Measurements from ENCODE around the gene HAND1.

The HAND1 gene

GRCh38 chr5:154446195-154447088, 31.6 kb downstream of the HAND1 start:
- no peaks in the 10 kb centered on the region for H3K9me3 ChIP-seq (ENCODE audit: severe bottlenecking)
- TF ChIP-seq, protein P1, sequence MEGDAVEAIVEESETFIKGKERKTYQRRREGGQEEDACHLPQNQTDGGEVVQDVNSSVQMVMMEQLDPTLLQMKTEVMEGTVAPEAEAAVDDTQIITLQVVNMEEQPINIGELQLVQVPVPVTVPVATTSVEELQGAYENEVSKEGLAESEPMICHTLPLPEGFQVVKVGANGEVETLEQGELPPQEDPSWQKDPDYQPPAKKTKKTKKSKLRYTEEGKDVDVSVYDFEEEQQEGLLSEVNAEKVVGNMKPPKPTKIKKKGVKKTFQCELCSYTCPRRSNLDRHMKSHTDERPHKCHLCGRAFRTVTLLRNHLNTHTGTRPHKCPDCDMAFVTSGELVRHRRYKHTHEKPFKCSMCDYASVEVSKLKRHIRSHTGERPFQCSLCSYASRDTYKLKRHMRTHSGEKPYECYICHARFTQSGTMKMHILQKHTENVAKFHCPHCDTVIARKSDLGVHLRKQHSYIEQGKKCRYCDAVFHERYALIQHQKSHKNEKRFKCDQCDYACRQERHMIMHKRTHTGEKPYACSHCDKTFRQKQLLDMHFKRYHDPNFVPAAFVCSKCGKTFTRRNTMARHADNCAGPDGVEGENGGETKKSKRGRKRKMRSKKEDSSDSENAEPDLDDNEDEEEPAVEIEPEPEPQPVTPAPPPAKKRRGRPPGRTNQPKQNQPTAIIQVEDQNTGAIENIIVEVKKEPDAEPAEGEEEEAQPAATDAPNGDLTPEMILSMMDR (IDR thresholded peaks at IDR 0.05; ENCODE audit: low read depth, low read length), result no peak
- peaks cover 11% of the 10 kb centered on the region for H3K36me3 ChIP-seq
- H3K27me3 ChIP-seq (ENCODE audit: insufficient read depth, low read depth, severe bottlenecking), result no peaks in the 10 kb centered on the region
- peak overlapping the region; percentile 65 for H3K27ac ChIP-seq
- DNase-seq, result peak; percentile 40
- H3K4me3 ChIP-seq (ENCODE audit: low read depth, low read length), result peak overlapping the region; percentile 80

DNA sequence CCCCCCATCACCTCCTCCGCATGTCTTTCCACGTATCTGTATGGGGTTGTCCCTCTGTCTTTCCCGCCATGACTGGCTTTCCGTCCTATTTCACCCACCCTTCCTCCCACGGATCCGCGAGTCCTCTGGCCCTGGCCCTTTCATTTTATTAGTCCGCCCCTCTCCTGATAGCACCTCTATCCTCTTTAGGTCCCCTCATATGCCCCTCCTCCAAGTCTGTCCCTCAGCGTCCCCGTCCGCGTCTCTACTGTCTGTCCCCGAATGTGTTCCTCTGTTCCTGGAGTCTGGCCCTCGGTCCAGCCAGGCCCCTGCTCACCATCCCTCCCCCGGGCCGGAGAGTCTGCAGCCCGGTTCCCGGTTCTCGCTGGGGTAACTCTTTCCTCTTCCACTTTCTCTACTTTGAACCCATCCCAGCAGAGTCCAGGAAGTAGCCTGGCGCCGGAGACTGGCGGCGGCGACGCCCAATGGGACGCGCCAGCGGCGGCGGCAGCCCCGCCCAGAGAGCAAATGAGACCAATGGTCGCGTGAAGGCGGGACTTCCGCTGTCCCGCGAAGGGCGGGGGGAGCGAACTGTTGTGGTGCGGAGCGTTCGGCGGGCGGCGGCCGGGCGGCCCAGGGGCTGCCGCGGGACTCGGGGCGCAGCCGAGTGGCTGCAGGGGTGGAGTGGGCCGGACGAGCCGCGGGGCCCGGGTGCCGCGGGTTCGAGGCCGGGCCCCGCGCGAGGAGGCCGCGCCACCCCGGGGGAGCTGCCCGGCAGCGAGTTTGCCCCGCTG, 32.4 kb downstream of the HAND1 start, which contains the start of gene SAP30L:
SAP30L (plus strand) TSS at position 576 of the 773 bp plus-strand sequence. CDS start 608 bp downstream, outside the sequence.
- Histone ChIP-seq H3K27me3 (ENCODE audit: insufficient read depth, low read depth, severe bottlenecking) (no peaks in the 10 kb centered on the region), H3K4me3 (ENCODE audit: low read depth, low read length) (peak within 1 kb of the TSS; percentile 80), H3K36me3 (peaks cover 11% of the 10 kb centered on the region), H3K27ac (peak within 1 kb of the TSS; percentile 65), H3K9me3 (ENCODE audit: severe bottlenecking) (no peaks in the 10 kb centered on the region)
- DNase-seq, result peak; percentile 95
- TF ChIP-seq, protein P1 (IDR thresholded peaks at IDR 0.05; ENCODE audit: low read depth, low read length), result no peak

DNA sequence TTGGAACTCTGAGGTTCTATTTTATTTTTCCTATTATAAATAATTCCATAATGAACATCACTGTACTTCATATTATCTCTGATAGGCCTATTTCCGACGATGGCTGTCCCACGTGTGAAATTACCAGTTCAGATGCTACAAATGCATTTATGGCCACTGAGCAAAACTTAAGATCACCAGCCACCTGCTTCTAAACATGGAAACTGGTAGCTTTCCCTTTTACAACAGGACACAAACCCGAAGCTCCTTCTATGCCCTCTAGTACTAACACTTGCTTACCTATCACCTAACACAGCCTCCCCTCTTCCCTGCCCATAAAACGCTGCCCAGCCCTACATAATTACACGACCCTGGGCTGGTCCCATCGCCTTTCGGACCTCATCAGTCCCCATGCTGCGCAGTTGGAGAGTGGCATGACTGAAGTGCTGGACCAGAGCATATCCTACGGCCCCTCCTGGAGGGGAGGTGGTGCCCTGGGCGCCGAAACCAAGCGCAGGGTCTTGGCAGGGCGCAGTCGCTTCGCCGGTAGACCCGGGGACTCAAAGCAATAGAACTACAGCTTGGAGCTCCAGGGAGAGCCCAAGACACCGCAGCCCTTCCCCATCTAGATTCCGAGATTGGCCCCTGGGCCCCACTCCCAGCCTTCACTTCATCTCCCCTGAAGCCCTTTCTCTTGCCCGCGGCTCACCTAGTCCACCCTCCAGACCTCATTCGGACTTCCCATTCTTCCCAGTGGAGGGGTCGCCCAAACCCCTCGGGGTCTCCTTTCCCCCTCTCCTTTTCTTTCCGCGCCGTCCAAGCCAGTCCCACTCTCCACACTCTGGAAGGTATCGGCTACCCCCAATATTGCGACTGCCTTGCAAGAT, 33.2 kb downstream of the HAND1 start:
- Histone ChIP-seq H3K36me3 (peaks cover 11% of the 10 kb centered on the region), H3K9me3 (ENCODE audit: severe bottlenecking) (no peaks in the 10 kb centered on the region), H3K27ac (no peak overlapping the region), H3K27me3 (ENCODE audit: insufficient read depth, low read depth, severe bottlenecking) (no peaks in the 10 kb centered on the region), H3K4me3 (ENCODE audit: low read depth, low read length) (peak overlapping the region; percentile 80)
- peak; percentile 18 for DNase-seq
- TF ChIP-seq, protein P1 (IDR thresholded peaks at IDR 0.05; ENCODE audit: low read depth, low read length), result no peak

DNA sequence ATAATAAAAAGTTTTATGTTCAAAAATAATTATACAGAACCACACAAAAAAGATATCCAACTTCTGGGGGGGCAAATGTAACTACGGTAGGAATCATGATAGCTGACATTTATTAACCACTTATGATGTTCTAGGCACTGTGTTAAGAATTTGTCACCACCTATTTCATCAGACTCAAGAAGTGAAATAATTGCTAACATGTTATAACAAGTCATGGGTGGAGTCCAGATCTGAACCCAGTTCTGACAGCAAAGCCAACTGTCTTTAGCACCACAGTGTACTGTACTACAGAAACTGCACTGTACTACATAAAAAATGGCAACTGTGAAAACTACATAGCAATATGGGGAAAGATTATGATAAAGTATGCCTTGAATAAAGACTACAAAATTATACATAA, 35.2 kb downstream of the HAND1 start:
- TF ChIP-seq, protein P1 (IDR thresholded peaks at IDR 0.05; ENCODE audit: low read depth, low read length), result no peak
- H3K9me3 ChIP-seq (ENCODE audit: severe bottlenecking), result no peaks in the 10 kb centered on the region
- H3K27me3 ChIP-seq (ENCODE audit: insufficient read depth, low read depth, severe bottlenecking), result no peaks in the 10 kb centered on the region
- peaks cover 8% of the 10 kb centered on the region for H3K36me3 ChIP-seq
- H3K27ac ChIP-seq, result no peak overlapping the region
- no peak for DNase-seq
- no peak overlapping the region for H3K4me3 ChIP-seq (ENCODE audit: low read depth, low read length)

- peaks cover 8% of the 10 kb centered on the region for H3K36me3 ChIP-seq
- H3K4me3 ChIP-seq (ENCODE audit: low read depth, low read length), result no peak overlapping the region
- DNase-seq, result no peak
- H3K27ac ChIP-seq, result no peak overlapping the region
- no peaks in the 10 kb centered on the region for H3K27me3 ChIP-seq (ENCODE audit: insufficient read depth, low read depth, severe bottlenecking)
- TF ChIP-seq, protein P1 (IDR thresholded peaks at IDR 0.05; ENCODE audit: low read depth, low read length), result no peak
- no peaks in the 10 kb centered on the region for H3K9me3 ChIP-seq (ENCODE audit: severe bottlenecking)
These were observed 37.5 kb downstream of the HAND1 start for GRCh38 chr5:154440540-154440939.
